PC-3 (cell line): Measurements from ENCODE around the gene SLC15A4. TPM values are rescaled to one million over a fixed set of nuclear protein-coding genes. Genes with fewer than 3 reads are reported as not detected.

Experiments used
- ATAC-seq: fragments of 200-7000 bp; cut with Tn5 transposase; 2 replicates; pipeline ENCODE4 v1.9.1; 2020; ENCODE audit warnings: mild to moderate bottlenecking, moderate library complexity
- BruUV-seq: library from RNA; stranded (reverse); fragments of 400-500 nt; replicated peaks from 2 replicates; lab custom pipeline; 2021; lab: Mats Ljungman, UMichigan
- CTCF ChIA-PET: fragments of 300-600 bp; sonication (Branson Sonifier 250); formaldehyde crosslinking; loops from one replicate; lab custom pipeline; 2022; ENCODE audit warnings: antibody characterized with exemption; lab: Charles Lee
- POLR2A ChIA-PET: fragments of 300-600 bp; sonication (Branson Sonifier 250); formaldehyde crosslinking; loops from one replicate; lab custom pipeline; 2022; ENCODE audit warnings: antibody characterized with exemption; ENCODE audit not compliant: unreplicated experiment; lab: Charles Lee
- DNase-seq: peaks from one replicate; pipeline ENCODE4 v3.0.0-alpha.2; 2015
- H2AFZ ChIP-seq: fragments of 300-600 bp; sonication (generic); 2 replicates; pipeline ENCODE4 v1.6.0; 2016; ENCODE audit warnings: antibody characterized with exemption, low read length
- H3F3A ChIP-seq: fragments of 300-600 bp; sonication (generic); one replicate; pipeline ENCODE4 v1.6.0; 2017; ENCODE audit warnings: antibody characterized with exemption, low read length, control low read depth, mild to moderate bottlenecking; ENCODE audit not compliant: unreplicated experiment
- H3K27ac ChIP-seq: fragments of 300-600 bp; sonication (generic); 2 replicates; pipeline ENCODE4 v1.5.1; 2016; ENCODE audit warnings: mild to moderate bottlenecking, low read length
- H3K27me3 ChIP-seq: fragments of 300-600 bp; sonication (generic); 2 replicates; pipeline ENCODE4 v1.6.1; 2016; ENCODE audit warnings: low read length, mixed read lengths
- H3K36me3 ChIP-seq: fragments of 300-600 bp; sonication (generic); 2 replicates; pipeline ENCODE4 v1.6.1; 2016; ENCODE audit warnings: low read depth, mixed run types, low read length, mixed read lengths
- H3K4me1 ChIP-seq: fragments of 300-600 bp; sonication (generic); 2 replicates; pipeline ENCODE4 v1.5.1; 2016; ENCODE audit warnings: low read length; ENCODE audit not compliant: insufficient read depth
- H3K4me2 ChIP-seq: fragments of 300-600 bp; sonication (generic); 2 replicates; pipeline ENCODE4 v1.6.0; 2016; ENCODE audit warnings: low read length
- H3K4me3 ChIP-seq: fragments of 300-600 bp; sonication (generic); 2 replicates; pipeline ENCODE4 v1.5.1; 2016; ENCODE audit warnings: mild to moderate bottlenecking, low read length, mixed read lengths
- H3K79me2 ChIP-seq: fragments of 300-600 bp; sonication (generic); 2 replicates; pipeline ENCODE4 v1.6.1; 2017; ENCODE audit warnings: low read length, mixed read lengths
- H3K9ac ChIP-seq: fragments of 300-600 bp; sonication (generic); 2 replicates; pipeline ENCODE4 v1.6.0; 2016; ENCODE audit warnings: mild to moderate bottlenecking, low read length
- H3K9me2 ChIP-seq: fragments of 300-600 bp; sonication (generic); replicated peaks from 2 replicates; pipeline ENCODE4 v1.6.1; 2016; ENCODE audit warnings: mixed run types, low read length, mixed read lengths
- H3K9me3 ChIP-seq: fragments of 300-600 bp; sonication (generic); 2 replicates; pipeline ENCODE4 v1.6.1; 2016; ENCODE audit warnings: low read length, mixed read lengths
- H4K20me1 ChIP-seq: fragments of 300-600 bp; sonication (generic); 2 replicates; pipeline ENCODE4 v1.6.1; 2016; ENCODE audit warnings: low read length, mixed read lengths
- CTCF ChIP-seq: fragments of 300-600 bp; sonication (generic); conservative IDR thresholded peaks from 2 replicates; pipeline ENCODE4 v1.5.1; 2017; ENCODE audit warnings: antibody characterized with exemption, low read depth, mild to moderate bottlenecking, low read length
- EZH2 ChIP-seq: fragments of 300-600 bp; sonication (generic); IDR thresholded peaks from one replicate; pipeline ENCODE4 v1.6.1; 2017; ENCODE audit warnings: antibody characterized with exemption, mild to moderate bottlenecking, low read length; ENCODE audit not compliant: unreplicated experiment
- EZH2phosphoT487 ChIP-seq: fragments of 300-600 bp; sonication (generic); IDR thresholded peaks from 2 replicates; pipeline ENCODE4 v1.6.1; 2018; ENCODE audit warnings: mild to moderate bottlenecking, antibody characterized with exemption, low read length, borderline replicate concordance
- intact Hi-C: fragments of 100-400 bp; cut with micrococcal nuclease; formaldehyde crosslinking; loops from 2 replicates; pipeline ENCODE4 v1.9.0; 2023
- total RNA-seq: library from RNA; depleted of rRNA; stranded (reverse); fragments of >200 nt; gene quantifications from 2 replicates; pipeline ENCODE4 v1.2.3, GENCODE V29; 2014

The SLC15A4 gene
- total RNA-seq, 1 experiment from 2014 or later = 20.8 TPM

- no peak for ATAC-seq
- Histone ChIP-seq H3K27ac (no peak overlapping the region), H2AFZ (no peak overlapping the region), H3F3A (no peaks in the 10 kb centered on the region), H3K9me3 (no peaks in the 10 kb centered on the region), H3K4me1 (no peaks in the 10 kb centered on the region), H3K9me2 (no peaks in the 10 kb centered on the region), H3K36me3 (peaks cover 16% of the 10 kb centered on the region), H3K4me3 (no peak overlapping the region), H3K79me2 (no peaks in the 10 kb centered on the region), H3K27me3 (no peaks in the 10 kb centered on the region), H3K4me2 (no peak overlapping the region), H3K9ac (no peak overlapping the region), H4K20me1 (no peaks in the 10 kb centered on the region)
- DNase-seq = no peak
- CTCF ChIA-PET = no interaction called here
- intact Hi-C loops = no loop called here
- POLR2A ChIA-PET = no interaction called here
- TF ChIP-seq EZH2 (no peak), CTCF (no peak), EZH2phosphoT487 (no peak)
- no TSS peak for BruUV-seq
Observed at GRCh38 chr12:128787827-128788226, 35.9 kb downstream of the SLC15A4 start.

GRCh38 chr12:128786741-128787391, 36.9 kb downstream of the SLC15A4 start:
- no peak for ATAC-seq
- Histone ChIP-seq H3K9ac (no peak overlapping the region), H3K27me3 (no peaks in the 10 kb centered on the region), H3K9me2 (no peaks in the 10 kb centered on the region), H3K79me2 (no peaks in the 10 kb centered on the region), H3K27ac (no peak overlapping the region), H3K4me1 (no peaks in the 10 kb centered on the region), H3K4me3 (no peak overlapping the region), H3K36me3 (peaks cover 7% of the 10 kb centered on the region; the same call in 1 of the 2 replicates), H3F3A (no peaks in the 10 kb centered on the region), H3K4me2 (no peak overlapping the region), H2AFZ (no peak overlapping the region), H3K9me3 (no peaks in the 10 kb centered on the region), H4K20me1 (no peaks in the 10 kb centered on the region)
- TF ChIP-seq EZH2 (no peak), CTCF (no peak), EZH2phosphoT487 (no peak)
- POLR2A ChIA-PET = no interaction called here
- CTCF ChIA-PET = no interaction called here
- DNase-seq = no peak
- no TSS peak for BruUV-seq
- intact Hi-C loops = no loop called here

GRCh38 chr12:128784030-128784760, 39.6 kb downstream of the SLC15A4 start:
- Histone ChIP-seq H3K9ac (no peak overlapping the region), H3K4me3 (no peak overlapping the region), H3K36me3 (no peaks in the 10 kb centered on the region), H3K9me2 (no peaks in the 10 kb centered on the region), H3K4me2 (no peak overlapping the region), H3K4me1 (no peaks in the 10 kb centered on the region), H2AFZ (no peak overlapping the region), H3K79me2 (no peaks in the 10 kb centered on the region), H3F3A (no peaks in the 10 kb centered on the region), H4K20me1 (no peaks in the 10 kb centered on the region), H3K27me3 (no peaks in the 10 kb centered on the region), H3K9me3 (no peaks in the 10 kb centered on the region), H3K27ac (no peak overlapping the region)
- TF ChIP-seq EZH2phosphoT487 (no peak), EZH2 (no peak), CTCF (no peak)
- intact Hi-C loops = no loop called here
- peak; percentile 34 for DNase-seq
- POLR2A ChIA-PET = no interaction called here
- CTCF ChIA-PET = no interaction called here
- no peak; the same call in 1 of the 2 replicates for ATAC-seq
- BruUV-seq = no TSS peak
